SJCRH30 (cell line): ENCODE measurements around the gene TMEM97. TPM values are rescaled to one million over a fixed set of nuclear protein-coding genes. Genes with fewer than 3 reads are reported as not detected.

Experiments
- DNase-seq, 2 experiments: peaks; one replicate each; pipeline ENCODE4 v3.0.0-alpha.2; 2015 to 2020
- H3K27ac ChIP-seq: fragments of 250-450 bp; sonication (Bioruptor Pico); 2 replicates; pipeline ENCODE4 v1.5.1; 2020; ENCODE audit warnings: mild to moderate bottlenecking, moderate library complexity
- H3K27me3 ChIP-seq: fragments of 250-450 bp; sonication (Bioruptor Pico); 2 replicates; pipeline ENCODE4 v1.5.1; 2020; ENCODE audit warnings: mild to moderate bottlenecking, moderate library complexity
- H3K36me3 ChIP-seq: fragments of 250-450 bp; sonication (Bioruptor Pico); 2 replicates; pipeline ENCODE4 v1.5.1; 2020; ENCODE audit warnings: mild to moderate bottlenecking, moderate library complexity
- H3K4me1 ChIP-seq: fragments of 250-450 bp; sonication (Bioruptor Pico); 2 replicates; pipeline ENCODE4 v1.5.1; 2020; ENCODE audit warnings: mild to moderate bottlenecking, moderate library complexity
- H3K4me3 ChIP-seq: fragments of 250-450 bp; sonication (Bioruptor Pico); 2 replicates; pipeline ENCODE4 v1.5.1; 2020; ENCODE audit warnings: mild to moderate bottlenecking, moderate library complexity
- H3K9me3 ChIP-seq: fragments of 250-450 bp; sonication (Bioruptor Pico); replicated peaks from 2 replicates; pipeline ENCODE4 v1.5.1; 2020; ENCODE audit warnings: mild to moderate bottlenecking, moderate library complexity
- total RNA-seq: library from RNA; depleted of rRNA; stranded (reverse); fragments of >200 nt; shearing (Covaris generic); gene quantifications from 2 replicates; pipeline ENCODE4 v1.2.3, GENCODE V29; 2014

Gene TMEM97
- total RNA-seq, 1 experiment from 2014 or later, result 322 TPM

DNA sequence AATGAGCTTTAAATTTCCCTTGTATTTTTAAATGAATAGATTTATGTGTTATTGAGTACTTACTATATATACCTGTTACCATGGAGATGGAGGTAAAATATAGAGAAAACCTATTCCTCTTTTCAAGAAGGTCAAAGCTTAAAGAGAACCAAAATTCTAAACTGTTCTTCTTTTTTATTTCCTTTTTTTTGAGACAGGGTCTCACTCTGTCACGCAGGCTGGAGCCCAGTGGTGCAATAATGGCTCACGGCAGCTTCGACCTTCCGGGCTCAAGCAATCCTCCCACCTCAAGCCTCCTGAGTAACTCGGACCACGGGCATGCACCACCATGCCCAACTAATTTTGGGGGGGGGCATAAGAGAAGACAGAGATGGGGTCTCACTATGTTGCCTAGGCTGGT is 25.0 kb upstream of the TMEM97 start:
- DNase-seq, result no peak
- no peaks in the 10 kb centered on the region for H3K27me3 ChIP-seq
- H3K27ac ChIP-seq, result no peak overlapping the region
- H3K4me1 ChIP-seq, result no peaks in the 10 kb centered on the region
- H3K4me3 ChIP-seq, result no peak overlapping the region
- no peaks in the 10 kb centered on the region for H3K9me3 ChIP-seq
- no peaks in the 10 kb centered on the region for H3K36me3 ChIP-seq

DNA sequence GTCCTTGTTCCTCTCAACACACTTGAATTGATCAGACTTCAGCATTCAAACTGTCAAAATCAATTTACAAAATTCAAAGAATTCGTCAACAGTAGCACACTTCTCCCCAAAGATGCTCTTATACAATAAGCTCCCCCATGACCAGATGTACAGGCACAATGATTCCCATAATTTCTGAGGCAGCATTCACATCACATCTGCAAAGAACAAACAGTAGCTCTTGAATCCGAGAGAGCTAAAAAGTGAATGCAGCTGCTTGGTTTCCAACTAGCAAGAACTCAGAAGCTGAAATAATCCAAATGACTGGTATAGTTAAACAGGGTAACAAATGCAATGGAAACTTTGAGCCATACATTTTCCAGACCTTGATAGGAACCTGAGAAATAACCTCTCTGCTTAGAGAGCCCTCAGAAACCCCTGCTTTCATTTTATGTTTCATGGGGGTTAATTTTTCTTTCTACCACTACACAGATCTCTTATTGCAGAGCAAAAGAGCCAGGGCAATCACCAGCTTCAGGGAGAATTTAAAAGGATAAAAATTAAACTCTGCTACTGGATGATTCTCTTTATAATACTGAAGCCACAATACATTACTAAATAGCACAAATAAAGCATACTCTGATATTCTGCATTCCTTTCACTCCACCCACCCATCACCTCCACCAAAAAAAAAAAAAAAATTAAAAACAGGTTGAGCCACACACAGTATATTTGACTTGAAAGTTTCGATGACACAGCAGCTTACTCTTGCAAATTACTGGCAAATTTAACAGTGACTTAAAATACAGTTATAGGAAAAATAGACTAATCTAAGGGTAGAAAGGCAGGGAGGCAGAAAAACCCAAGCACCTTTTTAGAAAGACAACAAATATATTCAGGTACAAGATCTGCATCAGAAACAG is 23.1 kb upstream of the TMEM97 start:
- Histone ChIP-seq H3K9me3 (no peaks in the 10 kb centered on the region), H3K27ac (no peak overlapping the region), H3K27me3 (no peaks in the 10 kb centered on the region), H3K4me1 (no peaks in the 10 kb centered on the region), H3K36me3 (no peaks in the 10 kb centered on the region), H3K4me3 (no peak overlapping the region)
- no peak for DNase-seq

DNA sequence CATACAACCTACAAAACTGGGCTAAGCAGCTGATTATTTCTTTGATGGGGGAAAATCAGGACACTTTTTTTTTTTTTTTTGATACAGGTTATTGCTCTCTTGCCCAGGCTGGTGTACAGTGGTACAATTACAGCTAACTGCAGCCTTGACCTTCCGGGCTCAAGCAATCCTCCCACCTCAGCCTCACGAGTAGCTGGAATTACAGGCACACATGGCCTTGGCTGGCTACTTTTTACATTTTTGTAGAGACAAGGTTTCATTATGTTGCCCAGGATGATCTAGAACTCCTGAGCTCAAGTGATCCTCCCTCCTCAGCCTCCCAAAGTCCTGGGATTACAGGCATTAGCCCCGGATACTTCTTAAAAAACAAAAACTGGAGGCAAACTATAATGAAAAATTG is 20.6 kb upstream of the TMEM97 start:
- Histone ChIP-seq H3K27ac (no peak overlapping the region), H3K27me3 (no peaks in the 10 kb centered on the region), H3K9me3 (no peaks in the 10 kb centered on the region), H3K36me3 (no peaks in the 10 kb centered on the region), H3K4me3 (no peak overlapping the region), H3K4me1 (no peaks in the 10 kb centered on the region)
- no peak for DNase-seq

GRCh38 chr17:28306954-28307401 is 12.0 kb upstream of the TMEM97 start:
- Histone ChIP-seq H3K4me1 (no peaks in the 10 kb centered on the region), H3K9me3 (no peaks in the 10 kb centered on the region), H3K27ac (no peak overlapping the region), H3K27me3 (no peaks in the 10 kb centered on the region), H3K36me3 (no peaks in the 10 kb centered on the region), H3K4me3 (no peak overlapping the region)
- DNase-seq, result no peak

DNA sequence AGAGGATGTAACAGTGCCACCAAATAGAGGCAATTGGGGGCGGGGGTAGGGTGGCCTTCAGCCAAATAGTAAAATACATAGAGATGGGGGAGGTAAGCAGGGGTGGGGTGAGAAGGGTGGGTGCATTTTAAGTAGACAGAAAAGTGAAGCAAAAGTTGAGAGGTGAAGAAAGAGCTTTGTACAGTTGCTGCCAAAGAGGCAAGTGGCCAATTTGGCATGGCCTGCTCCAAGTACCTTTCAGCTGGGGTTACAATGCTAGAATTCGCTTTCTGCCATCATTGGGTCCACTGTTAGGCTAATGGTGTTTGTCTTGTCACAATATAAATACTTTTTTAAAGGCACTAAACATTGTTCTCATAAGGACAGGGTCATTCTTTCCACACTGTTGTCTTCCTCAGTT is 5.2 kb upstream of the TMEM97 start:
- H3K4me1 ChIP-seq, result peaks cover 5% of the 10 kb centered on the region; the same call in 1 of the 2 replicates
- no peaks in the 10 kb centered on the region for H3K9me3 ChIP-seq
- H3K27ac ChIP-seq, result no peak overlapping the region
- H3K4me3 ChIP-seq, result no peak overlapping the region
- H3K36me3 ChIP-seq, result no peaks in the 10 kb centered on the region
- H3K27me3 ChIP-seq, result no peaks in the 10 kb centered on the region
- DNase-seq, result no peak

GRCh38 chr17:28315846-28316705 is 2.9 kb upstream of the TMEM97 start:
- H3K4me3 ChIP-seq, result no peak overlapping the region
- H3K27ac ChIP-seq, result no peak overlapping the region
- no peaks in the 10 kb centered on the region for H3K27me3 ChIP-seq
- H3K36me3 ChIP-seq, result peaks cover 5% of the 10 kb centered on the region; the same call in 1 of the 2 replicates
- no peaks in the 10 kb centered on the region for H3K9me3 ChIP-seq
- no peak for DNase-seq
- H3K4me1 ChIP-seq, result peaks cover 14% of the 10 kb centered on the region; the same call in 1 of the 2 replicates

DNA sequence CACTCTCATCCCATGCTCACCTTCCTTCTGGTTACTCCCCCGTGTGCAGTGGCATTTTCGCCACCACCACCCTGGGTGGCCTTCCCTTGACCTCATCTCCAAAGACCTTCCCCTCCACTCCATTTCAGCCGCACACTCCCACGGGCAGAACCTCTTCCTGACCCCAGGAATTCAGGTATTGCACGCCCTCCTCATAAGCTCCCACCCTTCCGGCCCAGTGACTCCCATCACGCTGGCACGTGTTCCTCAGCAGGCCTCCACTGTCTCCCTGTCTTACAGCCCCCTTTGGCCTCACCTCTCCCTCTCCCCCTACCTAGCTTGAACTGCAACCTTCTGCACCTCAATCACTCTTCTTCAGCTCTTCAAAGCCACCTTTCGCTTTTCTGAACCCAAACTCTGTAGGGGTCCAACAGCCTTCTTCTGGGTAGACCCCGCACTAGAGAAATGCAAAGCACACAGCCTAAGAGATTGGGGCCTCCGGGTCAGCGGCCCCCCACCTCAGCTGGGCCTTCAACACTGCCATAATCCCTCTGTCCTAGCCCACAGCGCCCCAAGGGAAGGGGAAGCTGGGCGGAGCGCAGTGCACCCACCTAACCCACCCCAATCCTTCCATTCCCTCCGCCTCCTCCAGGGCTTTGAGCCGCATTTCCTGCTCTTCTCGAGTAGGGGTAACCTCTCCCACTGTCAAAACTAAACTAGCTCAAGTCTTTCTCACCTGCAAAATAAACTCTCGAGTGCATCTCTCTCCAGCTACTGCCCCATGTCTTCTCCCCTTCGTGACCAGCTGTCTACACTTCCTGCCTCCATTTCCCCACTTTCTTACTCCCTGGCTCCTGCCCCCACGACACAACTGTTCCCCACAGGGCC is 1.7 kb upstream of the TMEM97 start:
- H3K9me3 ChIP-seq, result no peaks in the 10 kb centered on the region
- H3K36me3 ChIP-seq, result peaks cover 12% of the 10 kb centered on the region
- no peak overlapping the region; the same call in 1 of the 2 replicates for H3K27ac ChIP-seq
- H3K4me3 ChIP-seq, result peak overlapping the region; percentile 72
- no peak for DNase-seq
- peaks cover 19% of the 10 kb centered on the region; the same call in 1 of the 2 replicates for H3K4me1 ChIP-seq
- H3K27me3 ChIP-seq, result no peaks in the 10 kb centered on the region

- Histone ChIP-seq H3K27me3 (no peaks in the 10 kb centered on the region), H3K4me1 (peaks cover 19% of the 10 kb centered on the region; the same call in 1 of the 2 replicates), H3K9me3 (no peaks in the 10 kb centered on the region), H3K27ac (peak overlapping the region; percentile 74), H3K36me3 (peaks cover 12% of the 10 kb centered on the region), H3K4me3 (peak overlapping the region; percentile 72)
- DNase-seq, result peak in 1 of 2 experiments; percentile 38
These were observed 838 bp upstream of the TMEM97 start for GRCh38 chr17:28317966-28318758.

DNA sequence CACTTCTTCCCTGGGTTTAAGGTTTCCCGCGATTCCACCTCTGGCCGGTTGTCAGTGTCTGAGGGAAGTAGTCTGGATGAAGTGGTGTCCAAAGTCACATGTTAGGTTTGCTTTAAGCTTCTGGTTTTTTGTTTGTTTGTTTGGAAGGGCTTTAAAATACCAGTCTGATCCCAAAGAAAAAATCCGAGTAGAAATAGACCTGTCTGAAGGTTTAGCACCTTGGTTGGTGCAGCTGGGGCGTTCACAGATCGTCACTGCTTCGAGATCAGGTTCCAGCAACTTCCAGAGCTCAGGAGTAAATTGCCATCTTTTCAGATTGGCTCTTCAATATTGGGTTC is 567 bp downstream of the TMEM97 start:
- H3K36me3 ChIP-seq, result peaks cover 16% of the 10 kb centered on the region
- peak overlapping the region; percentile 74 for H3K27ac ChIP-seq
- H3K4me3 ChIP-seq, result peak overlapping the region; percentile 72
- no peaks in the 10 kb centered on the region for H3K9me3 ChIP-seq
- H3K4me1 ChIP-seq, result peaks cover 19% of the 10 kb centered on the region; the same call in 1 of the 2 replicates
- DNase-seq, result peak in 1 of 2 experiments; percentile 35
- H3K27me3 ChIP-seq, result no peaks in the 10 kb centered on the region

GRCh38 chr17:28320215-28321061 is 1.4 kb downstream of the TMEM97 start:
- Histone ChIP-seq H3K9me3 (no peaks in the 10 kb centered on the region), H3K27ac (peak overlapping the region; percentile 74; the same call in 1 of the 2 replicates), H3K4me1 (peaks cover 19% of the 10 kb centered on the region; the same call in 1 of the 2 replicates), H3K27me3 (no peaks in the 10 kb centered on the region), H3K4me3 (peak overlapping the region; percentile 72), H3K36me3 (peaks cover 20% of the 10 kb centered on the region)
- DNase-seq, result no peak

DNA sequence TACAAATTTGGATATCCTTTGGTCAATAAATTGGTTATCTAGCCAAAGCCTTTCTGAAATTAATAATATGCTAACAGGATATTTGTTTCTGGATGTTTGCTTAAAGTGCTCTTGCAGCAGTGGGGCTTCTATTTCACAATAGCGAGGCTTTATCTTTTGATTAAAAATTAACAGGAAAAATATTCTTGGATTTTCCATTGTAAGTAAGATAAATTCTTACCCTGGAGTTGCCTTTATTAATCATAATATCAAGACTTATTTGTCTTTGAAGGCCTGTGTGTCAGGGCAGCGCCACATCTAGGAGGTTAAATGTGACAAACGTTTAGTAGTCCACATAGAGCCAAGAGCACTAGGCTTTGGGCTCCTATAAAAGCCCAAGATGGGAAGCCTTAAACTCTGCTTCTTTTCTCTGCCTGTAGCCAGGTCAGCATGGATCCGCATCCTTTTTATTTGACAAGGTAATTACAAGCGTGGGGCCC is 5.3 kb downstream of the TMEM97 start:
- peaks cover 59% of the 10 kb centered on the region for H3K36me3 ChIP-seq
- DNase-seq, result no peak
- peaks cover 14% of the 10 kb centered on the region for H3K4me1 ChIP-seq
- no peaks in the 10 kb centered on the region for H3K27me3 ChIP-seq
- no peak overlapping the region for H3K27ac ChIP-seq
- H3K9me3 ChIP-seq, result no peaks in the 10 kb centered on the region
- H3K4me3 ChIP-seq, result no peak overlapping the region

DNA sequence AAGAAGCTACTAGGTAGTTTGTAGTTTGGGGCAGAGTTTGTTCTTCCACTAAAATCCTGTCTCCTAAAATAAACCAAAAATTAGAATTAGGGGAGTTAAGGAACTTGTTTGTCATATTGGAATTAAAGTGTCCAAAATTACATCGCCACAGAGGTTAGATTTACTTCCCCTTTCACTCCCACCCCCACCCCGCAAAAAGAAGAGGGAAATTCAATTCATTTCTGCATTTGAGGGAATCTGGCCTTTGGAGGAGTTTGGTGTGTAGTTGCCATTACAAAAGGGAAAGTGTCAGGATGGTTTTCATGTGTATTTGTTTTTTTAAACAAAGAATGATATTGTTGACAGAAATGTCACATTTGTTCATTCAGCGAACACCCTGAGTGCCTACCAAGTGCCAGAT is 5.8 kb downstream of the TMEM97 start:
- peaks cover 14% of the 10 kb centered on the region for H3K4me1 ChIP-seq
- H3K27ac ChIP-seq, result no peak overlapping the region
- H3K36me3 ChIP-seq, result peaks cover 63% of the 10 kb centered on the region
- H3K4me3 ChIP-seq, result no peak overlapping the region
- no peaks in the 10 kb centered on the region for H3K27me3 ChIP-seq
- DNase-seq, result no peak
- H3K9me3 ChIP-seq, result no peaks in the 10 kb centered on the region

- Histone ChIP-seq H3K4me3 (no peak overlapping the region), H3K9me3 (no peaks in the 10 kb centered on the region), H3K27me3 (no peaks in the 10 kb centered on the region), H3K36me3 (peaks cover 63% of the 10 kb centered on the region), H3K27ac (no peak overlapping the region), H3K4me1 (peaks cover 14% of the 10 kb centered on the region)
- no peak for DNase-seq
These were observed 6.2 kb downstream of the TMEM97 start for GRCh38 chr17:28325211-28325610.
